ENCODE data around the gene ARID3C.
A peak's percentile ranks its signal among the peaks of the same experiment; 100 is the strongest.
"Not testable (repeated sequence)": the region's sequence is repeated elsewhere in the genome, so short reads cannot be mapped to it uniquely, and the experiment has no call there.

ARID3C gene

GRCh38 chr9:34651876-34652601 lies 23.2 kb upstream of the ARID3C start, which contains the start of gene IL11RA:
IL11RA (plus strand) TSS chr9:34652185; CDS start chr9:34655218, 3,033 bp downstream.
- peak; percentile 30 for DNase-seq

- DNase-seq, result no peak
Measured at GRCh38 chr9:34651321-34651720, 22.5 kb upstream of the ARID3C start.

- DNase-seq, result no peak
Measured at GRCh38 chr9:34650816-34651215, 21.9 kb upstream of the ARID3C start.

GRCh38 chr9:34648673-34649072 lies 19.8 kb upstream of the ARID3C start:
- DNase-seq, result no peak

- DNase-seq, result no peak
Measured at GRCh38 chr9:34647651-34648050, 18.8 kb upstream of the ARID3C start.

GRCh38 chr9:34647084-34647403 lies 18.2 kb upstream of the ARID3C start:
- no peak for DNase-seq

GRCh38 chr9:34646211-34647083 lies 17.6 kb upstream of the ARID3C start, which contains the start of gene GALT:
GALT (plus strand) TSS chr9:34646675; CDS start chr9:34646705, 30 bp downstream.
- DNase-seq, result peak; percentile 97

GRCh38 chr9:34644766-34645314 lies 16.0 kb upstream of the ARID3C start:
- no peak for DNase-seq

- no peak for DNase-seq
Measured at GRCh38 chr9:34642679-34643078, 13.8 kb upstream of the ARID3C start.

- not testable (repeated sequence) for DNase-seq
Measured at GRCh38 chr9:34639322-34639721, 10.5 kb upstream of the ARID3C start.

GRCh38 chr9:34638138-34638445 lies 9.2 kb upstream of the ARID3C start:
- DNase-seq, result no peak

GRCh38 chr9:34637356-34638137 lies 8.7 kb upstream of the ARID3C start, which contains the start of gene SIGMAR1:
SIGMAR1 (minus strand) TSS chr9:34637787; CDS start chr9:34637697, 90 bp downstream.
- peak; percentile 96 for DNase-seq

- DNase-seq, result no peak
Measured at GRCh38 chr9:34636791-34637355, 8.0 kb upstream of the ARID3C start.

- no peak for DNase-seq
Measured at GRCh38 chr9:34635556-34635955, 6.7 kb upstream of the ARID3C start.

GRCh38 chr9:34634551-34635248 lies 5.8 kb upstream of the ARID3C start:
- DNase-seq, result no peak

- DNase-seq, result peak; percentile 81
Measured at GRCh38 chr9:34633851-34634550, 5.1 kb upstream of the ARID3C start.

- no peak for DNase-seq
Measured at GRCh38 chr9:34633166-34633565, 4.3 kb upstream of the ARID3C start.

GRCh38 chr9:34630402-34631154 lies 1.7 kb upstream of the ARID3C start:
- no peak for DNase-seq

GRCh38 chr9:34629491-34629808 lies 584 bp upstream of the ARID3C start:
- no peak for DNase-seq
